SHP77 treated with DMSO at 0.1 percent for 48 hours (cell line): ENCODE data around the gene TCEAL4.
"Not testable (repeated sequence)": the region's sequence is repeated elsewhere in the genome, so short reads cannot be mapped to it uniquely, and the experiment has no call there.

Experiments used
- DNase-seq: peaks from one replicate; lab custom pipeline; 2025; lab: John Stamatoyannopoulos, UW

The TCEAL4 gene

GRCh38 chrX:103592295-103592694 is 7.0 kb downstream of the TCEAL4 start:
- not testable (repeated sequence) for DNase-seq

GRCh38 chrX:103595202-103595601 is 9.9 kb downstream of the TCEAL4 start:
- DNase-seq, result not testable (repeated sequence)

GRCh38 chrX:103607364-103608305 is 22.3 kb downstream of the TCEAL4 start, which contains the start of gene TCEAL3:
TSS of gene TCEAL3 (plus strand) at chrX:103607963. CDS start at chrX:103609065, 1,102 bp downstream.
- DNase-seq, result no peak

GRCh38 chrX:103608306-103608963 is 23.1 kb downstream of the TCEAL4 start:
- DNase-seq, result no peak

GRCh38 chrX:103610282-103610681 is 25.0 kb downstream of the TCEAL4 start:
- DNase-seq, result no peak

- DNase-seq, result no peak
These were observed 28.1 kb downstream of the TCEAL4 start for GRCh38 chrX:103613362-103613890.

- no peak for DNase-seq
These were observed 29.7 kb downstream of the TCEAL4 start for GRCh38 chrX:103614999-103615398.

- no peak for DNase-seq
These were observed 30.6 kb downstream of the TCEAL4 start for GRCh38 chrX:103615781-103616371.

GRCh38 chrX:103616676-103617186 is 31.4 kb downstream of the TCEAL4 start:
- no peak for DNase-seq

- no peak for DNase-seq
These were observed 38.8 kb downstream of the TCEAL4 start for GRCh38 chrX:103624111-103624510.

GRCh38 chrX:103626855-103627254 is 41.5 kb downstream of the TCEAL4 start:
- no peak for DNase-seq

GRCh38 chrX:103628386-103629317 is 43.3 kb downstream of the TCEAL4 start, which contains the start of gene TCEAL1:
TSS of gene TCEAL1 (plus strand) at chrX:103628975. CDS start at chrX:103629917, 942 bp downstream.
- DNase-seq, result peak; percentile 16

GRCh38 chrX:103629318-103630170 is 44.2 kb downstream of the TCEAL4 start:
- peak; percentile 21 for DNase-seq

- DNase-seq, result no peak
These were observed 44.8 kb downstream of the TCEAL4 start for GRCh38 chrX:103630171-103630511.

- no peak for DNase-seq
These were observed 45.8 kb downstream of the TCEAL4 start for GRCh38 chrX:103631145-103631544.

- DNase-seq, result no peak
These were observed 50.1 kb downstream of the TCEAL4 start for GRCh38 chrX:103635436-103635835.
